Endometrium (tissue), 2 donors: ENCODE results near the gene DOCK4.

Source experiments
- FAIRE-seq: peaks from 2 replicates; lab custom pipeline; 2012; peaks lifted over from hg19 to GRCh38; lab: Jason Lieb, UNC
- donor health status: control.
- donor health status: control.

DOCK4 gene

GRCh38 chr7:112220877-112221434, 14.8 kb upstream of the DOCK4 start:
- no peak for FAIRE-seq

GRCh38 chr7:112215787-112216186, 9.6 kb upstream of the DOCK4 start:
- FAIRE-seq, result no peak

GRCh38 chr7:112214883-112215282, 8.7 kb upstream of the DOCK4 start:
- FAIRE-seq, result no peak

GRCh38 chr7:112214268-112214667, 8.1 kb upstream of the DOCK4 start:
- no peak for FAIRE-seq

GRCh38 chr7:112213735-112214134, 7.5 kb upstream of the DOCK4 start:
- FAIRE-seq, result no peak

GRCh38 chr7:112212571-112212970, 6.4 kb upstream of the DOCK4 start:
- no peak for FAIRE-seq

GRCh38 chr7:112211348-112211907, 5.2 kb upstream of the DOCK4 start:
- FAIRE-seq, result no peak

- no peak for FAIRE-seq
Measured at GRCh38 chr7:112207765-112208164, 1.6 kb upstream of the DOCK4 start.

- FAIRE-seq, result no peak
Measured at GRCh38 chr7:112206991-112207592, 893 bp upstream of the DOCK4 start.

GRCh38 chr7:112205343-112206237, 609 bp downstream of the DOCK4 start:
- no peak for FAIRE-seq

GRCh38 chr7:112204499-112205342, 1.5 kb downstream of the DOCK4 start:
- FAIRE-seq, result no peak

GRCh38 chr7:112203365-112203739, 2.8 kb downstream of the DOCK4 start:
- FAIRE-seq, result no peak

GRCh38 chr7:112202816-112203215, 3.4 kb downstream of the DOCK4 start:
- no peak for FAIRE-seq

GRCh38 chr7:112201839-112202238, 4.4 kb downstream of the DOCK4 start:
- FAIRE-seq, result no peak

- no peak for FAIRE-seq
Measured at GRCh38 chr7:112201411-112201810, 4.8 kb downstream of the DOCK4 start.

- no peak for FAIRE-seq
Measured at GRCh38 chr7:112199672-112200071, 6.5 kb downstream of the DOCK4 start.

GRCh38 chr7:112199035-112199655, 7.1 kb downstream of the DOCK4 start:
- FAIRE-seq, result no peak

- FAIRE-seq, result no peak
Measured at GRCh38 chr7:112197322-112197721, 8.9 kb downstream of the DOCK4 start.

- no peak for FAIRE-seq
Measured at GRCh38 chr7:112195717-112196116, 10.5 kb downstream of the DOCK4 start.

- no peak for FAIRE-seq
Measured at GRCh38 chr7:112193915-112194502, 12.2 kb downstream of the DOCK4 start.
